Lower lobe of right lung (tissue), 2 donors: ENCODE results near the gene ARID4B. TPM values are rescaled to one million over a fixed set of nuclear protein-coding genes. Genes with fewer than 3 reads are reported as not detected.
"Not testable (repeated sequence)": the region's sequence is repeated elsewhere in the genome, so short reads cannot be mapped to it uniquely, and the experiment has no call there.

Experiments used
- ATAC-seq, 2 donors: fragments of 200-7000 bp; cut with Tn5 transposase; one replicate each; pipeline ENCODE4 v1.9.1; 2020 to 2022; ENCODE audit warnings: mild to moderate bottlenecking in 2 of 2, moderate library complexity in 2 of 2
- DNase-seq: peaks from one replicate; pipeline ENCODE4 v3.0.0-alpha.2; 2020
- H3K27ac ChIP-seq: fragments of 200-600 bp; one replicate; pipeline ENCODE4 v1.8.0; 2022
- H3K27me3 ChIP-seq: fragments of 200-600 bp; one replicate; pipeline ENCODE4 v1.8.0; 2022; ENCODE audit warnings: low read depth
- H3K36me3 ChIP-seq: fragments of 200-600 bp; one replicate; pipeline ENCODE4 v1.8.0; 2022; ENCODE audit warnings: mild to moderate bottlenecking
- H3K4me1 ChIP-seq: fragments of 200-600 bp; one replicate; pipeline ENCODE4 v1.8.0; 2022
- H3K4me3 ChIP-seq: fragments of 200-600 bp; one replicate; pipeline ENCODE4 v1.8.0; 2022; ENCODE audit warnings: mild to moderate bottlenecking
- H3K9me3 ChIP-seq: fragments of 200-600 bp; one replicate; pipeline ENCODE4 v1.8.0; 2022
- CTCF ChIP-seq: fragments of 200-600 bp; IDR thresholded peaks from one replicate; pipeline ENCODE4 v1.8.0; 2022; ENCODE audit warnings: antibody characterized with exemption, mild to moderate bottlenecking
- intact Hi-C: fragments of 100-400 bp; cut with DNase I; formaldehyde crosslinking; loops from one replicate; pipeline ENCODE4 v1.11.0; 2022
- total RNA-seq: library from RNA; stranded (reverse); fragmentation: NEBNext Ultra II Directional; extraction: Animal tissue kit (Norgen Biotek cat#: 25700); gene quantifications from one replicate; pipeline ENCODE4 v1.2.1, GENCODE V29; 2021
- donor health status: DM: no; HTN: yes; CAD: no; lungs with severe emphysema.

The ARID4B gene
- total RNA-seq, 1 donor from 2014 or later = 39.1 TPM

DNA sequence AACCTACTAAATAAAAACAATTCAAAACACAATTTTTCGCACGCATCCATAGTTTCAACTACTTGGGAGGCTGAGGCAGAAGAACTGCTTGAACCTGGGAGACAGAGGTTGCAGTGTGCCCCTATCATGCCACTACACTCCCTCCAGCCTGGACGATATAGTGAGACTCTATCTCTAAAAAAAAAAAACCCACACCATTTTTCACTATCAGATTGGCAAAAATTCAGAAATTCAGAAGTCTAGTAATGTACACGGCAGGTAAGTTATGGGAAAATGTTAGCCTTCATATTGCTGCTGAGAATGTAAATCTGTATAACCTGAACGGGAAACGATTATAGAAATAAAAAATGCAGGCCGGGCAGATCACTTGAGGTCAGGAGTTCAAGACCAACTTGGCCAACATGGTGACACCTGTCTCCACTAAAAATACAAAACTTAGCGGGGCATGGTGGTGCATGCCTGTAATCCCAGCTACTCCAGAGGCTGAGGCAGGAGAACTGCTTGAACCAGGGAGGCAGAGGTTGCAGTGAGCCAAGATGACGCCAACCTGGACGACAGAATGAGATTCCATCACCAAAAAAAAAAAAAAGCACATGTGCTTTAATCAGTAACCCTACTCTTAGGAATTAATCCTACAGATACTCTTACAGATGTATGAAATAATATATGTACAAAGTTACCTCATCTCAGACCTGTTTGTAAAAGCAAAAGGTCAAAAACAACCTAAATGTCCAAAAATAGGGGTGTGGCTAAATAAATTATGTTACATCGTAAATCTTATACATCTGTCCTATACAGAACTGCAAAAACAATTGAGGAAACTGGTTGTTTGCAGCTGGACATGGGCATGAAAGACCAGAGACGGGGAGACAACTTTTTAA lies 37.9 kb downstream of the ARID4B start:
- intact Hi-C loops = no loop called here
- no peak overlapping the region for H3K27ac ChIP-seq

DNA sequence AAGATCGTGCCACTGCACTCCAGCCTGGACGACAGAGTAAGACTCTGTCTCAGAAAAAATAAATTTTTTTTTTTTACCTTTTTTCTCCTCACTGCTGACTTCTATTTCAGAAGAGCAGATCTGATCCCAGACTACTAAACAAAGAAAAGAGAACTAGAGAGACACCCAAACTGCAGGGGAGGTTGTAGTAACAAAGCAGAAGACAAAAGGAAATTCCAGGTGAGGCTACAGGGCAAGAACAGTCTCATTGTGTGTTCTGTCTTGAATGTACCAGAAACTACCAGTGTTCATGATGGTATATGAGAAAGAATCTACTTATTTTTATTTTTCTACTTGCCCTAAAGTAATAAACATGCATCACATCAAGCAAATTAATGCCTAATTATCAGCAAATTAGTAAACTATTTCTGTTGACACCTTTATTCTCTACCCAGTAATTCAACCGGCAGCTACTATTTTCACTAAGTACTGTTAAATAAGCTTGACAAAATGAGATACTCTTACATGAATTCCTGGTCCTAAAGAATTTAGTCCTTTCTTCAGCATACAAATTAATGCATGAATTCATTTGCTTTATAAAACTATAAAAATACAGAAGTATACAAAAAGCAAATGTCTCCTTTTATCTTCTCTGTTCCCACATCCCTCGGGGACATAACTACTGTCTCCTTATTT lies 40.6 kb downstream of the ARID4B start:
- no peak for TF ChIP-seq CTCF
- no peak for ATAC-seq
- DNase-seq = no peak
- H3K4me3 ChIP-seq = no peak overlapping the region
- no peaks in the 10 kb centered on the region for H3K36me3 ChIP-seq
- intact Hi-C loops = no loop called here
- no peak overlapping the region for H3K27ac ChIP-seq
- H3K27me3 ChIP-seq = no peaks in the 10 kb centered on the region
- peaks cover 38% of the 10 kb centered on the region for H3K4me1 ChIP-seq
- no peaks in the 10 kb centered on the region for H3K9me3 ChIP-seq

More for the DNA sequence above, 37.9 kb downstream of the ARID4B start:
- Histone ChIP-seq H3K4me3 (no peak overlapping the region), H3K9me3 (no peaks in the 10 kb centered on the region), H3K4me1 (peaks cover 41% of the 10 kb centered on the region), H3K27me3 (no peaks in the 10 kb centered on the region), H3K36me3 (no peaks in the 10 kb centered on the region)
- DNase-seq (no peak), ATAC-seq (no peak)
- TF ChIP-seq CTCF = no peak

DNA sequence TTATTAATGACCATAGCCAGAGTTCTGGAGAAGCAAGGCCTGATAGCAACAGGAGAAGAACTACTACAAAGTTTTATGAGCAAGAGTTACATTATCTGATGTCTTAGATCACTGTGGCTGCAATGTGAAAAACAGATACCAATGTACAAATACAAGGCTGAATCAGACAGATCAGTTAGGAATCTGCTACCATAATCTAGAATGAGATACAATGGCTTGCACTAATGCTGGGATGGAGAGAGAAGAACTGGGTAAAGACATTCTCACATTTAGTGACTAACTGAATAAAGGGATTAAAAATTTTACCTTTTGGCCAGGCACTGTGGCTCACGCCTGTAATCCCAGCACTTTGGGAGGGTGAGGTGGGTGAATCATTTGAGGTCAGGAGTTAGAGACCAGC lies 41.3 kb downstream of the ARID4B start:
- Histone ChIP-seq H3K4me3 (no peak overlapping the region), H3K9me3 (no peaks in the 10 kb centered on the region), H3K27ac (no peak overlapping the region), H3K4me1 (peaks cover 38% of the 10 kb centered on the region), H3K36me3 (no peaks in the 10 kb centered on the region), H3K27me3 (no peaks in the 10 kb centered on the region)
- DNase-seq (no peak), ATAC-seq (no peak)
- intact Hi-C loops = no loop called here
- no peak for TF ChIP-seq CTCF

GRCh38 chr1:235284231-235284769 lies 43.7 kb downstream of the ARID4B start:
- H3K4me3 ChIP-seq = no peak overlapping the region
- ATAC-seq = no peak
- intact Hi-C loops = no loop called here
- H3K9me3 ChIP-seq = no peaks in the 10 kb centered on the region
- no peak for DNase-seq
- H3K27me3 ChIP-seq = no peaks in the 10 kb centered on the region
- H3K36me3 ChIP-seq = no peaks in the 10 kb centered on the region
- H3K4me1 ChIP-seq = peaks cover 44% of the 10 kb centered on the region
- TF ChIP-seq CTCF = no peak
- H3K27ac ChIP-seq = no peak overlapping the region

GRCh38 chr1:235283636-235284035 lies 44.3 kb downstream of the ARID4B start:
- peaks cover 41% of the 10 kb centered on the region for H3K4me1 ChIP-seq
- DNase-seq, ATAC-seq, intact Hi-C loops, H3K4me3 ChIP-seq, H3K27me3 ChIP-seq, H3K9me3 ChIP-seq, H3K36me3 ChIP-seq, H3K27ac ChIP-seq: not testable (repeated sequence)

- no peaks in the 10 kb centered on the region for H3K36me3 ChIP-seq
- H3K4me3 ChIP-seq = no peak overlapping the region
- ATAC-seq = peak in 1 of 2 donors; percentile 35
- H3K4me1 ChIP-seq = peaks cover 32% of the 10 kb centered on the region
- H3K27me3 ChIP-seq = no peaks in the 10 kb centered on the region
- H3K9me3 ChIP-seq = no peaks in the 10 kb centered on the region
- H3K27ac ChIP-seq = no peak overlapping the region
- intact Hi-C loops = no loop called here
- no peak for TF ChIP-seq CTCF
- DNase-seq = no peak
Observed at GRCh38 chr1:235280467-235280866, 47.5 kb downstream of the ARID4B start.
